Measurements from ENCODE around the gene TJAP1. TPM values are rescaled to one million over a fixed set of nuclear protein-coding genes. Genes with fewer than 3 reads are reported as not detected.

Gene TJAP1
- total RNA-seq, 1 experiment from 2014 or later, result 7.8 TPM

DNA sequence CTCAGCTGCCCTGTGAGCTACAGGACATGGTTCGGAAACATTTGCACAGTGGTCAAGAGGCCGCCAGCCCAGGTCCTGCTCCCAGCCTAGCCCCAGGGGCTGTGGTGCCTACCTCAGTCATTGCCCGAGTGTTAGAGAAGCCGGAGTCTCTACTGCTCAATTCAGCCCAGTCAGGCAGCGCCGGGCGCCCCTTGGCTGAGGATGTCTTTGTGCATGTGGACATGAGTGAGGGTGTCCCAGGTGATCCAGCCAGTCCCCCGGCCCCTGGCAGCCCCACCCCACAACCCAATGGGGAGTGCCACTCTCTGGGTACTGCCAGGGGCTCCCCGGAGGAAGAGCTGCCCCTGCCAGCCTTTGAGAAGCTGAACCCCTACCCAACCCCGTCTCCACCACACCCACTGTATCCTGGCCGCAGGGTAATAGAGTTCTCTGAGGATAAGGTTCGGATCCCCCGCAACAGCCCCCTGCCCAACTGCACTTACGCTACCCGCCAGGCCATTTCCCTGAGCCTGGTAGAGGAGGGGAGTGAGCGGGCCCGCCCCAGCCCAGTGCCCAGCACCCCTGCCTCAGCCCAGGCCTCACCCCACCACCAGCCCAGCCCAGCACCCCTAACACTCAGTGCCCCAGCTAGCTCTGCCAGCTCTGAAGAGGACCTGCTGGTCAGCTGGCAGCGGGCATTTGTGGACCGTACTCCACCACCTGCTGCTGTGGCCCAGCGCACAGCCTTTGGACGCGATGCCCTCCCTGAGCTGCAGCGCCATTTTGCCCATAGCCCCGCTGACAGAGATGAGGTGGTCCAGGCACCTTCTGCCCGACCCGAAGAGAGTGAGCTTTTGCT is 27.6 kb downstream of the TJAP1 start:
- no peak for DNase-seq (ENCODE audit: low read depth)

DNA sequence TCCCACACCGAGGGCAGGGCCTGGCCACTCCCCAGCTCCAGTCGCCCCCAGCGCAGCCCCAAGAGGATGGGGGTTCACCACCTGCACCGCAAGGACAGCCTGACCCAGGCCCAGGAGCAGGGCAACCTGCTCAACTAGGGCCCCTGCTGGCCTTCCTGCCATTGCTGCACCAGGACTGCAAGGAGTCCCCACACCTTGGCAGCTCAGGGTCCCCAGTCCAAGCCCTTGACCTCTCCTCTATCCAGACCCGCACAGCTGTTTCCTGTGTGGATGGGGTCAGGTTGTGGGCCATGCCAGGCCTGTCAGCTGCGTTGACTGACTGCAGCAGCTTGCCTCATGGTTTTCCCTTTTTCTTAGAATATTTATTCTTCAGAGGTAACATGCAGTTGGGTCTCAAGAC is 28.3 kb downstream of the TJAP1 start:
- no peak for DNase-seq (ENCODE audit: low read depth)

GRCh38 chr6:43506171-43506570 is 28.8 kb downstream of the TJAP1 start:
- DNase-seq (ENCODE audit: low read depth), result no peak

- peak; percentile 70 for DNase-seq (ENCODE audit: low read depth)
Observed at GRCh38 chr6:43506667-43507471, 29.5 kb downstream of the TJAP1 start.

DNA sequence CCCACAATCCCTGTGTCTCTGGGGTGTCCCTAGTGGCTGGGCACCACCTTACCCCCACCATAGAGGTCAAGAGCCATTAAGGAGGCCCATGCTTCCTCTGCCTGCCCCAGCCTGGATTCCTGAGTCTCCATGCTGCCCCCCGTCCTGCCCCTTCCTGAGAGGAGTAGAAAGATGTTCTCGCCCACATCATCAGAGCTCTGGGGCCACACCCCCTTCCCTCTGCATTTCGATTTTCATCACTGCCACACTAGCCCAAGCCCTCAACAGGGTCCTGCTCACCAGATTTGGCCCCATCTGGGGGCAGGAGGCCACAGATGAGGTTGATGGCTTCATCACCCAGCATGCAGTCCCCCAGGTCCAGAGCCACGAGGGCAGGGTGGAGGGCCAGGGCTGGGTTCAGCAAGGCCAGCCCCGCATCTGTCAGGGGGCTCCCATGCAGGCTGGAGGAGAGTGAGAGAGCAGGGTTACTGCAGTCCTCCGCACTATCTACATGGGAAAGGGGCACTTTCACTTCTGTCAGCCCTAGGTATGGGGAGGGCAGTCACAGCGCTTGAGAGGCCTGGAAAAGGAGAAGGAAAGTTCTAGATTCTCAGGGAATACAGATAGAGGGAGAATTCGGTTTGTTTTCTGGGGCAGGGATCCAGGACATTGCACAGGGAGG is 31.2 kb downstream of the TJAP1 start:
- no peak for DNase-seq (ENCODE audit: low read depth)

GRCh38 chr6:43509142-43509983 is 32.0 kb downstream of the TJAP1 start:
- DNase-seq (ENCODE audit: low read depth), result no peak

DNA sequence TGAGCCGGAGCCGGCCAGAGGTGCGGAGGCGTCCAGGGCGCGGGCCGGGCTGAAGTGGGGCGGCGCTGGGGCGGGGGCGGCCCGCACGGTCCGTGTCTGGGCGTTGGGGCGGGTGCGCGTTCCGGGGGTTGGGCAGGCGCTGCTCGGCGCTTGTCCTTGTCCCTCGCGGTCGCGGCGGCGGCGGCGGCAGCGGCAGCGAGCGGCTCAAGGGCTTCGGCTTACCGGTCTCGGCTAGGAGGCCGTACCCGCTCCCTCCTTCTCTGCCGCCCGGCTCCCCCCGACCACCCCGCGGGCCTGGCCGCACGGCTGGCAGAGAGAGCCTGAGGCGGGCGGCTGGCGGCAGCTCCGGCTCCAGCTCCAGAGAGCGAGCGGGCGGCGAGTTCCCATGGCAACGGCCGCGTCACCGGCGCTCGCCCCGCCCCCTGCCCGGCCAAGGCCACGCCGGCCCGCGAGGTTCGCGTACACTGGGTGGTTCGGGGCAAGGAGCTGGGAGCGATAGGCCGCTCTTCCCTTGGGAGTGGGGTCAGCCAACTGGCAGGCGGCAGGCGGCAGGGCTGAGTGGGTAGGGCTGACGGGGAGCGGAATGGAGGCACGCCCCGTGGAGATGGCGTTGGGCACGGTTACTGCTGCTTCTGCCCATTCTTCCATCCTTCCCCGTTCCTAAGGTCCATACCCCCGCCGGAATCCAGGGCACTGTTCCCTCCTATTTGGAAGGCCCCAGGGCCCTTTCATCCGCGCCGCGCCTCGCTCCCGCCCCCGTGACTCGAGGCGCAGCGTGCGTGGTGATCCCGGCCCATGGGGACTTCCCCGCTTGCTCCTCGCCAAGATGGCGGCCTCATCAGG is 32.8 kb downstream of the TJAP1 start, which contains the start of gene LRRC73:
LRRC73 (minus strand) TSS at position 363 of the 843 bp plus-strand sequence. CDS start 561 bp downstream, outside the sequence.
- peak; percentile 88 for DNase-seq (ENCODE audit: low read depth)

- DNase-seq (ENCODE audit: low read depth), result no peak
Observed at GRCh38 chr6:43510827-43511163, 33.4 kb downstream of the TJAP1 start.

GRCh38 chr6:43511824-43512415 is 34.5 kb downstream of the TJAP1 start:
- DNase-seq (ENCODE audit: low read depth), result no peak

GRCh38 chr6:43515808-43516207 is 38.4 kb downstream of the TJAP1 start:
- DNase-seq (ENCODE audit: low read depth), result no peak

GRCh38 chr6:43516367-43516696 is 39.0 kb downstream of the TJAP1 start:
- peak; percentile 27 for DNase-seq (ENCODE audit: low read depth)

- DNase-seq (ENCODE audit: low read depth), result peak; percentile 98
Observed at GRCh38 chr6:43516697-43517504, 39.5 kb downstream of the TJAP1 start, which contains the start of the genes POLR1C and YIPF3. TSS of gene POLR1C (plus strand) at chr6:43517089. CDS start at chr6:43517110, 21 bp downstream. TSS of gene YIPF3 (minus strand) at chr6:43516926. CDS start at chr6:43516807, 119 bp downstream.

DNA sequence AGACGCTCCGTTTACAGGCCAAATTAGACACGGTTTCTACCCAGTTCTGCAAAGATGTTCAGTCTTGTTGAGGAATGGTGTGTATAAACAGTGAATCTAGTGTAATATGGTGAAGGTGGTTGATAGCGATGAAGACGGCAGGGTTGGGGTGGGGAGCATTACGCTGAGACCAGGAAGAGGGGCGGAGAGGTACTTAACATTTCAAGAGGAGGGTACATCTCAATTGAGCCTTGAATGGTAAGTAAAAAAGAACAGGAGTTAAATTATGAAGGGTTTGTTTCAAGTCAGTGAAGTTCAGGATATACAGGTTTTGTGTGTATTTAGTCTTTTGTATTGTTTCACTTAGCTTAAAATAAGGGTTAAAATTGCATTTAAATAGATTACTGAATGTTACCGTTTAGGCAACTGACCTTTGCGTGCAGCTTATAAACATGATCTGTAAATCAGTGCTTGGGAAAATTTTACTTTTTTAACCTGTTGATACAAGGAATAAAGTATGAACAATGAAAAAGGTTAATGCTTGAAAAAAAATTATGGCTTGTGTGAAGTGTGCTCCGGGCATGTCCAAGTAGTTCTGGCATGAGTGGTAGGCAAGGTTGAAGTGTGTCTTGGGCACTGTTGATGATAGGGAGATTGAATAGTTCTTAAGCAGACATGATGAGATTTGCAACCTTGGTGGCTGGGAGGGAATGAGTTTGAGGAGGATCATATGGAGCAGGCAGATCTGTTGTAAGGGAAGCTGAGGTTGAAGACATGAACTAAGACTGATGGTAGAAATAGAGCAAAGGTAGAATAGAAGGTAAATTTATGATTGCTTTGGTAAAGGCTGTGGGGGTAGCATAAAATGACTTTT is 40.4 kb downstream of the TJAP1 start:
- DNase-seq (ENCODE audit: low read depth), result no peak

GRCh38 chr6:43520097-43520496 is 42.7 kb downstream of the TJAP1 start:
- no peak for DNase-seq (ENCODE audit: low read depth)

- DNase-seq (ENCODE audit: low read depth), result no peak
Observed at GRCh38 chr6:43521836-43522235, 44.5 kb downstream of the TJAP1 start.

DNA sequence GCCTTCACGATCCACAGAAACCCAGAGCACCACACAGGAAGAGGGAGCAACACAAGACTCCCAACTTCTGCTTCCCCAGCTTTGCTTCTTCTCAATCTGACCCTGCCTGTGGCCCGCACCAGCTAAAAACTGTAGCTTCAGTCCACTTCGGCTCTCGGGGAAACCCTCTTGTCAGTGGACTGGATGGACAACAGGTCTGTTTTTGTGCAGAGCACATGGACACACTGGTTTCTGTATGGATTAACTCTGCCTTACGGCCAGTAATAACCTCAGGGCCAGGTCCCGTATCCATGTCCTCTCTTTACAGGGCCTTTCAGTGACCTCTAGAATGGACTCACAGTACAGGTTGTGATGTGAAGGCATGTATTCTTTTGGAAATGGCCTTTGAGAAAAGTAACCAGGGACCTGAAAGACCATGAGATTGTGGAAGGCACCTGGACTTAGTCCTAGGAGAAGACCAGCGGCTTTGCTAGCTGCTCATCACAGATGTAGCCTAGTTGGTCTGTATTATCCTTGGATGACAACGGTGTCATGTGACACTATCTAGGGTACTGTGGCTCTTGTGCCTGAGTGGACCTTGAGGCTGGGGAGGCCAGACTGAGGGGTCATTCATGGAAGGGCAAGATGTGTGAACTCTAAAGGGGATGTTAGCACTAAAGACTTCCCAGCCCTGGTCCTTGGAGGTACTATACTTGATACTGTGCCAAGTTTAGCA is 45.3 kb downstream of the TJAP1 start:
- DNase-seq (ENCODE audit: low read depth), result no peak

GRCh38 chr6:43523284-43523683 is 45.9 kb downstream of the TJAP1 start:
- DNase-seq (ENCODE audit: low read depth), result no peak
